HG02798 (cell line): Measurements from ENCODE around the gene MDM1.

Source experiments
- ATAC-seq: cut with Tn5 transposase; IDR thresholded peaks from one replicate; pipeline ENCODE4 v1.9.1; 2021; ENCODE audit warnings: mild to moderate bottlenecking; ENCODE audit not compliant: unreplicated experiment, poor library complexity

The MDM1 gene

DNA sequence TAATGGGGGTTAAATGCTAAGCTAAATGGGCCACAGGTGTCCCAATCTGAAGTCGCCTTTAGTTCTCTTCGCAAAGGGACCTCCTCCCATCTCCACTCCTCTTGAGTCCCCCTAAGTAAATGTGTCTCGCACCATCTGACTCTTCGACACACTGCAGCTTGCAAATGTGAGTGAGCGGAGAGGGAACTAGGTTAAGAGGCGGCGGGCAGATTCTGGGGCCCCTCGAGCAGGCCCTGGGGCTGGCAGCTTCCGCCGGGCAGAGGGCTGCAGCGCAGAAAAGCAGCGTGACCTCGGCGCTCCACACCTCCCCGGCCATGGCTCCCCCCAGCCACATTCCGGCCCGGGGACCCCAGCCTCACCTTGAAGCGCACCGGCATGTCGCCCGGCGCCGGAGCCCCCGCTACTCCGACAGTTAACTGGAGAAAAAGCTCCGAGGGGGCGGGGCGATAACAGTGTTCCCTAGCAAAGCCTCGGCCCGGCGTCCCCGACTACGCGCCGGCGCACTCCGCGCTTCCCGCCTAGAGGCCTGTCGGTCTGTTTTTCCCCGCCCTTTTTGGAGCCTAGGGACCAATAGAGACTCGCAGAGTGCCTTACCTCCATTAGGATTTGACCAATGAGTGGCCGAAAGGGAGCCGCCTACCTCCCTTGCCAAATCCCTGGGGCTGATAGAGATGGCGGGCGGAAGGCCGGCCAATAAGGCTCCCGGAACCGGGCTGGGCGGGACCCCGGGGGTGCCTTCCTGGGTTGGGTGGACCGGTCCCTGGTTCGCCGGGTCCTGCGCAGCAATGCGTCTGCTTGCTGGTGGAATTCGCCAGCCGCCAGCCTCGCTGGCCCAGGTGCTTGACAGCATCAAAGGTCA is at the start of gene MDM1:
Gene MDM1, minus strand, starts transcription at position 494 of the 859 bp plus-strand sequence. Its CDS starts 117 bp downstream, at position 377.
- ATAC-seq = peak; percentile 100

GRCh38 chr12:68381476-68382219 is 49.5 kb upstream of the MDM1 start:
- ATAC-seq = no peak

GRCh38 chr12:68378872-68379606 is 46.9 kb upstream of the MDM1 start:
- ATAC-seq = no peak

DNA sequence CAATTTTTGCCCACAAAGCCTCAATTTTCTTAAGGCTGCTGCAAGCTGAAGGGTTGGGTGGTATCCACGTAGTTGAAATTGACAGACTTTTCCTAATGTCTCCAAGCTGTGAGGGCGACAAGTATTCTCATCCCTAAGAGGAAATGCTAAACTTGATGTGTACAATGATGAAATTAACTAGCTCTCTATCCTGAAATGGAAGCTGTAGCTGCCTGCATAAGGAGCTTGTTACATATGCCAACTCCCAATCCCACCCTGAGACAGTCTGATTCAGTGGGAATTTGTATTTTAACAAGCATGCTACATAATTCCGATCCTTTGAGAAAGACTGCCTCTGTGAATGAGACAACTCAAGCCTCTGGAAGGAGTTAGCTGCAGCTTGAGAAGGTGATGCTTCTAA is 45.7 kb upstream of the MDM1 start:
- no peak for ATAC-seq

DNA sequence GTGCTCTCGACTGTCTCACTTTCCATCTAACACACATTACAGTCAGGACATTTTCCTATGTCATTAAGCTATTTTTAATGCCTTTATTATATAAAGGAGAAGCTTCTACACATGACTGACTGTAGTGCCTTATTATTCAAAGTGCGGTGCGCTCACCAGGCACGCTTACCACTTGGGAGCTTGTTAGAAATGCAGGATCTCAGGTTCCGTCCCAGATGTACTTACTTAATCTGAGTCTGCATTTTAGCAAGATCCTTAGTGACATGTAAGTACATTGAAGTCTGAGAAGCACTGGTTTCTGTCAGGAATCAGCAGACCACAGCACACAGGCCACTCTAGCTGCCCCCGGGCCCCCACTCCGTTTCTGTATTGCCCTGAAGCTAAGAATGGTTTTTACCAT is 44.7 kb upstream of the MDM1 start:
- ATAC-seq = no peak

DNA sequence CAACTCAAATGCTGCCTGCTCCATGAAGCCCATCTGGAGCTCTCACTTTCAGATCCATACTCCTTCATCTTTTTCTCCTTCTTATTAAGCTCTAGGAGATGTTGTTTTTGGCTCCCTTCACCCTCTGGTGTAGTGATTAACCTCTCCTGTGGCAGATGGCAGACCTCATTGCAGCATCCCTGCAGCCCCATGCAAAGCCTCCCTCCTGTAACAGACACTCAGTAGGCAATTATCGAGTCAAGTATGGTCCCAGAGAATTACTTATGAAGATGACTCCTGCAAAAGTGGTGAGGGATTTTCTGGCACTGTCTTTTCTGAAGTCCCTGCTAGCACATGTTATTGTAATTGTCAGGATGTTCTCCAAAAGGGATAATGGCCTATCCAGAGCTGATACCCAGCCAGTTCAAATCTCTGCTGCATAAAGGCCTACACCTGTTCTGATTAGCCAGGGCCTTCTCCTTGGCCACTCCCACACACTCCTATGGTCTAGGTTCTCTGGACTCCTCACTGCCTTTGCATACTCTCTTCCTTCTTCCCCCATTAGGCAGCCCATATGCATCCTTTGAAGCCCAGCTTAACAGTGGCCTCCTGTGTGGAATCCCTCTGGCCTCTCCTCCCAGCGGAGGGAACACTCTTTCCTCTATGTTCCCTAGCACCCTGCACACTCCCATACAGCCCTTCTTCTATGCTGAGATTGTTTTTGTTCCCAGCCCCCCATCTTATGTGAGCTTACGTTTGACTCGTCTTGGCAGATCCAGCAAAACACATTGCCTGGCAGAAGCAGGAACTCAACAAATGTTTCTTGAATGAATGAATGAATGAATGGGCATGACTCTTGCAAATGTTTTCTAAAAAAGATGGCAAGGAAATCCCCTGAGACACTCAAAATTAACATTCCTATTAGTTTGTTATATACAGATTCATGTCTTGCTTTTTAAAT is 43.9 kb upstream of the MDM1 start:
- no peak for ATAC-seq

DNA sequence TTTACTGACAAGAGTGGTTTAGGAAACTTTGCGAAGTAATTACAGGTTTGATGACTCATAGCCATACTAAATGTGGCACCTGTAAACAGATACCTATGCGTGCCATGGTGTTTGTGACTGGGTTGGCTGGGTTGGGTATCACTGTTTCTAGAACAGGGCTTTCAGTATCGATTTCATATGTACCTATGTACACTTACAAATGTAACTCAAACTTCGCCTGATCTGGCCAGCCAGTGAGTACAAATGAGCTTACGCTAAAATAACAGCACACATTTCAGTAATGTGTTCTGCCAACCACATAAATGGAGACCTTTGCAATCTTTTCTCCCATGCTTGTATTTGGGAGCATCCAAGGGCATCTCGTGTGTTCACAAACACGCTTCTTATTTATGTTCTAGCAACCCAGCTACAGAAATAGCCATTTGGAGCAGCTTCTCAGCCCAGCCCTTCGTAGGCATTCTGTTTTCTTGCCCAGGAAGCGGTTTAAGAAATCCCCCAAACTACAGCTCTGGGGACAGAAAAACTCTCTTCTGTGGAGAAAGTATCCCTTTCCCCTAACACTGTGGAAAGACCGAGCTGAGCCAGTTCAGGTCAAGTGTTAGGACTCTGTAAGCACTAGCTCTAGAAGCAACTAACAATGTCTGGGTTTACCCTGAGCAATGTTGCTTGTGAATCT is 42.3 kb upstream of the MDM1 start:
- peak; percentile 97 for ATAC-seq

DNA sequence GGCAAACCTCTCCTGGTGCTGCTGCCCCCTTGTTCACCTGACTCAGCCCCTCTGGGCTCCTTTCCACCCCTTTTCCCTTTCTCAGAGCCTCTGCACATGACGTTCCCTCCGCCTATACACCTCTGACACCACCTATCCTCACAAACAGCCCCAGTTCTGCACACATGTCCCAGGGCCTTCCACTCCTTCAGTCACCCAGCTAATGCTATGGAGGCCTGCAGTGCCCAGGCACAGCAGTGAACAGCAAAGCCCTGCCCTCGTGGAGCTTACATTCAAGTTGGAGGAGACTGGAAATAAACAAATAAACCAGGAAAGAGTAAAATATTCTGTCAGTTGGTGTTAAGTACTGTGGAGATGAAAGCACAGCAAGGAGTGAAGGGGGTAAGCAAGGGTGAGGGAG is 38.5 kb upstream of the MDM1 start:
- ATAC-seq = no peak

- ATAC-seq = no peak
Measured at GRCh38 chr12:68370006-68370590, 37.9 kb upstream of the MDM1 start.

- ATAC-seq = no peak
Measured at GRCh38 chr12:68368327-68368726, 36.2 kb upstream of the MDM1 start.

DNA sequence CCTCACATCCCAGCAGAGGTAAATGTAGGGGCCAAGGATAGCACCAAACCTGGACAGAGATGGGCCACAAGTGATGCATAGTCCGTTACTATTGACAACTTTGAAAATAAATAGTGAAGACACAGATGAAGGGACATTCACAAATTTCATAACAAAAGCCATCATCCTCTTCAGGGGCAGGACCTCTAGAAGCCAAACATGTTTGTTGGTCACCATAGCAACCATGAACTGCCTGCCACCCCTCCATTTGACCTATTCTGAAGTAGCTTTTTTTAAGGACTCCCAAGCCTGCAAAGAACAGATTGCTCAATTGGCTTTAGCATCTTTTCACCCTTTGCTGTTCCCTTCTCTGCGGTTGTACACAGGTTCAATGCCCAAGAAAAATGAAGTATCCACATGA is 35.7 kb upstream of the MDM1 start:
- no peak for ATAC-seq

- no peak for ATAC-seq
Measured at GRCh38 chr12:68367116-68367515, 35.0 kb upstream of the MDM1 start.

GRCh38 chr12:68364893-68365725 is 32.9 kb upstream of the MDM1 start:
- peak; percentile 87 for ATAC-seq

DNA sequence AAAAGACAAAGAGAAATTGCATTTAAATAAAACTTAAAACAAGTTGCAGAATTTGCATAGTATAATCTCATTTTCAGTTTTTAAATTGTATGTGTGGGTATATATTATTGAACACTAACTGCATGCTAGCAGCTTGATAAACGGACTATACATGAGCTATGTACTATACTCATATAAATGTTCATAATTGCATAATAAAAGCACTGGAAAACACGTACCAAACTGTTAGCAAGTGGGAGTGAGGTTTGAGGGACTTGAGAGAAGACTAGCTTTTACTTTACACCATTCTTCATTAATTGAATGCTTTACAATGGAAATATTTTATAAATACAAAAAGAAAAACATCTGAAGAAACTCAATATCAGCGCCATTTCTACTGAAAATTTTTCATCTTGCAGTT is 32.2 kb upstream of the MDM1 start:
- no peak for ATAC-seq

DNA sequence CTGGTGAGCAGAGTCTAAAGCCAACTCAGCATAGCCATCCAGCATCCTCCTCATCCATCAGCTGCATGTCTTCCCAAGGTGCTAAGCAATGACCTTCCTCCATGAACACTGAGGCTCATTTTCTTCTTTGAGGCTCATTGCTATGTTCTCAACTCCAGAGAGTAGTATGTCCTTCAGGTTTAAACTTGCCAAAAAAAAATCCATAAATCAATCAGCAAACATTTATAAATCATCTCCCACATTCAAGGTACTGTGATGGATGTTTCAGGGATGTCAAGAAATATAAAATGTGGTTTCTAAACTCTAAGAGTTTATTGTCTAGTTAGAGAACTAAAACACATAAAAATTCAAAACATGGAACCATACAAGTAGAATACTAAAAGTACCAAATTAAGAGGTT is 29.8 kb upstream of the MDM1 start:
- no peak for ATAC-seq

- ATAC-seq = no peak
Measured at GRCh38 chr12:68359674-68360073, 27.5 kb upstream of the MDM1 start.

- peak; percentile 86 for ATAC-seq
Measured at GRCh38 chr12:68358532-68359485, 26.6 kb upstream of the MDM1 start.
